GM23338 (cell line): ENCODE measurements around the gene SCUBE2. TPM values are rescaled to one million over a fixed set of nuclear protein-coding genes. Genes with fewer than 3 reads are reported as not detected.

ENCODE experiments used
- ATAC-seq: fragments of 200-7000 bp; cut with Tn5 transposase; 3 replicates; pipeline ENCODE4 v1.9.1; 2020
- DNase-seq: peaks from one replicate; pipeline ENCODE4 v3.0.0-alpha.2; 2015; ENCODE audit warnings: low spot score
- H2AFZ ChIP-seq: fragments of 200-600 bp; sonication (generic); 2 replicates; pipeline ENCODE4 v1.8.0; 2016; ENCODE audit warnings: antibody characterized with exemption, mild to moderate bottlenecking, moderate library complexity
- H3F3A ChIP-seq: fragments of 200-600 bp; sonication (generic); replicated peaks from 2 replicates; pipeline ENCODE4 v1.8.0; 2017; ENCODE audit warnings: antibody characterized with exemption, mixed run types, low read depth
- H3K27ac ChIP-seq: fragments of 200-600 bp; sonication (generic); 2 replicates; pipeline ENCODE4 v1.6.1; 2016; ENCODE audit warnings: low read depth
- H3K27me3 ChIP-seq: fragments of 200-600 bp; sonication (generic); 2 replicates; pipeline ENCODE4 v1.8.0; 2016; ENCODE audit warnings: mild to moderate bottlenecking, mixed run types, moderate library complexity; ENCODE audit not compliant: insufficient read depth
- H3K36me3 ChIP-seq: fragments of 200-600 bp; sonication (generic); 2 replicates; pipeline ENCODE4 v1.8.0; 2016; ENCODE audit warnings: mild to moderate bottlenecking; ENCODE audit not compliant: insufficient read depth
- H3K4me1 ChIP-seq: fragments of 200-600 bp; sonication (generic); 2 replicates; pipeline ENCODE4 v1.8.0; 2016; ENCODE audit warnings: mild to moderate bottlenecking, moderate library complexity; ENCODE audit not compliant: insufficient read depth
- H3K4me2 ChIP-seq: fragments of 200-600 bp; sonication (generic); 2 replicates; pipeline ENCODE4 v1.7.1; 2017; ENCODE audit warnings: mixed run types
- H3K4me3 ChIP-seq: fragments of 200-600 bp; sonication (generic); 2 replicates; pipeline ENCODE4 v1.6.1; 2016; ENCODE audit warnings: mixed run types
- H3K79me2 ChIP-seq: fragments of 200-600 bp; sonication (generic); replicated peaks from 2 replicates; pipeline ENCODE4 v1.8.0; 2017; ENCODE audit warnings: mild to moderate bottlenecking; ENCODE audit not compliant: insufficient read depth
- H3K9me2 ChIP-seq: fragments of 200-600 bp; sonication (generic); 2 replicates; pipeline ENCODE4 v1.8.0; 2017; ENCODE audit not compliant: insufficient read depth
- H4K20me1 ChIP-seq: fragments of 200-600 bp; sonication (generic); replicated peaks from 2 replicates; pipeline ENCODE4 v1.8.0; 2017; ENCODE audit warnings: mild to moderate bottlenecking; ENCODE audit not compliant: insufficient read depth
- H3K27ac Mint-ChIP-seq: 2 replicates; pipeline ENCODE4 v1.8.0; 2020; ENCODE audit warnings: inconsistent platforms, mild to moderate bottlenecking, moderate library complexity, mixed read lengths
- H3K27me3 Mint-ChIP-seq: 3 replicates; pipeline ENCODE4 v1.8.0; 2022; ENCODE audit warnings: low read depth, mild to moderate bottlenecking, moderate library complexity, mixed read lengths, inconsistent platforms; ENCODE audit not compliant: insufficient read depth, poor library complexity
- H3K36me3 Mint-ChIP-seq: 3 replicates; pipeline ENCODE4 v1.8.0; 2021; ENCODE audit warnings: low read depth, mild to moderate bottlenecking, inconsistent platforms, moderate library complexity, mixed read lengths
- H3K4me1 Mint-ChIP-seq: 3 replicates; pipeline ENCODE4 v1.8.0; 2020; ENCODE audit warnings: mild to moderate bottlenecking, inconsistent platforms, mixed read lengths
- H3K4me3 Mint-ChIP-seq: 3 replicates; pipeline ENCODE4 v1.8.0; 2021; ENCODE audit warnings: moderate library complexity, mild to moderate bottlenecking, inconsistent platforms, mixed read lengths
- H3K9me3 Mint-ChIP-seq: 3 replicates; pipeline ENCODE4 v1.8.0; 2020; ENCODE audit warnings: moderate library complexity, mild to moderate bottlenecking, inconsistent platforms, mixed read lengths
- CTCF ChIP-seq, 2 experiments: fragments of 200-600 bp in 1 of 2; sonication (generic) in 1 of 2; conservative IDR thresholded peaks; 2 replicates each; pipeline versions ENCODE4 v1.5.1 to v1.6.1; 2016 to 2017; ENCODE audit warnings: antibody characterized with exemption in 2 of 2, low read depth in 2 of 2, mild to moderate bottlenecking in 2 of 2, moderate library complexity in 1 of 2
- ETS1 ChIP-seq: IDR thresholded peaks from 2 replicates; pipeline ENCODE4 v1.6.1; 2016; ENCODE audit warnings: antibody characterized with exemption
- EZH2 ChIP-seq: fragments of 200-600 bp; sonication (generic); IDR thresholded peaks from one replicate; pipeline ENCODE4 v1.8.0; 2017; ENCODE audit warnings: antibody characterized with exemption, mild to moderate bottlenecking, low read depth; ENCODE audit not compliant: unreplicated experiment
- EZH2phosphoT487 ChIP-seq: fragments of 200-600 bp; sonication (generic); IDR thresholded peaks from one replicate; pipeline ENCODE4 v1.8.1; 2018; ENCODE audit warnings: antibody characterized with exemption; ENCODE audit not compliant: unreplicated experiment
- NANOG ChIP-seq: IDR thresholded peaks from 2 replicates; pipeline ENCODE4 v1.6.1; 2016; ENCODE audit warnings: antibody characterized with exemption, borderline replicate concordance
- POLR2AphosphoS5 ChIP-seq: IDR thresholded peaks from 2 replicates; pipeline ENCODE4 v1.6.1; 2016; ENCODE audit warnings: antibody characterized with exemption, low read depth
- STAT1 ChIP-seq: IDR thresholded peaks from one replicate; pipeline ENCODE4 v1.6.1; 2016; ENCODE audit warnings: antibody characterized with exemption; ENCODE audit not compliant: unreplicated experiment
- ZNF331 ChIP-seq: fragments of 250-450 bp; sonication (Bioruptor Pico); IDR thresholded peaks from 2 replicates; pipeline ENCODE4 v1.5.0; 2020; ENCODE audit warnings: low read depth, mild to moderate bottlenecking, moderate library complexity
- polyA plus RNA-seq: library from polyadenylated mRNA; unstranded; fragments of >200 nt; fragmentation: Nextera tagmentation; extraction: Ambion mirVana; gene quantifications from 2 replicates; pipeline ENCODE4 v1.2.1, GENCODE V29; 2016
- total RNA-seq: library from RNA; depleted of rRNA; stranded (reverse); fragments of >200 nt; shearing (Covaris generic); gene quantifications from 2 replicates; pipeline ENCODE4 v1.2.3, GENCODE V29; 2014
- TF ChIP-seq, protein P1 (sequence below): IDR thresholded peaks from one replicate; pipeline ENCODE4 v1.6.1; 2018; ENCODE audit warnings: antibody characterized with exemption; ENCODE audit not compliant: unreplicated experiment
- TF ChIP-seq, protein P2 (sequence below): fragments of 250-450 bp; sonication (Bioruptor Pico); IDR thresholded peaks from 2 replicates; pipeline ENCODE4 v1.5.0; 2020; ENCODE audit warnings: mild to moderate bottlenecking, moderate library complexity

Gene SCUBE2
- total and polyA plus RNA-seq, 2 experiments from 2014 or later: 0.47 to 0.63 TPM

DNA sequence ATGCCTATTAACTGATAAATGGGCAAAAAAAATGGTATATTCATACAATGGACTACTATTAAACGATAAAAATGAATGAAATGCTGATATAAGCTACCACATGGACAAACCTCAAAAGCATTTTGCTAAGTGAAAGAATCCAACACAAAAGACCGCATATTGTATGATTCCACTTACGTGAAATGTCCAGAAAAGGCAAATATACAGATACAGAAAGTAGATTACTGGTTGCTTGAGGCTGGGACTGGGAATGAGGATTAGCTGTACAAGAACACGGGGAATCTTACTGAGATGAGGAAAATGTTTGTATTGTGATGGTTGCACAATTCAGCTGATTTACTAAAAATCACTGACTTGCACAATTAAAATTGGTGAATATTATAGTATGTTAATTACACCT is 8.8 kb downstream of the SCUBE2 start (continued):
- TF ChIP-seq, protein P1, sequence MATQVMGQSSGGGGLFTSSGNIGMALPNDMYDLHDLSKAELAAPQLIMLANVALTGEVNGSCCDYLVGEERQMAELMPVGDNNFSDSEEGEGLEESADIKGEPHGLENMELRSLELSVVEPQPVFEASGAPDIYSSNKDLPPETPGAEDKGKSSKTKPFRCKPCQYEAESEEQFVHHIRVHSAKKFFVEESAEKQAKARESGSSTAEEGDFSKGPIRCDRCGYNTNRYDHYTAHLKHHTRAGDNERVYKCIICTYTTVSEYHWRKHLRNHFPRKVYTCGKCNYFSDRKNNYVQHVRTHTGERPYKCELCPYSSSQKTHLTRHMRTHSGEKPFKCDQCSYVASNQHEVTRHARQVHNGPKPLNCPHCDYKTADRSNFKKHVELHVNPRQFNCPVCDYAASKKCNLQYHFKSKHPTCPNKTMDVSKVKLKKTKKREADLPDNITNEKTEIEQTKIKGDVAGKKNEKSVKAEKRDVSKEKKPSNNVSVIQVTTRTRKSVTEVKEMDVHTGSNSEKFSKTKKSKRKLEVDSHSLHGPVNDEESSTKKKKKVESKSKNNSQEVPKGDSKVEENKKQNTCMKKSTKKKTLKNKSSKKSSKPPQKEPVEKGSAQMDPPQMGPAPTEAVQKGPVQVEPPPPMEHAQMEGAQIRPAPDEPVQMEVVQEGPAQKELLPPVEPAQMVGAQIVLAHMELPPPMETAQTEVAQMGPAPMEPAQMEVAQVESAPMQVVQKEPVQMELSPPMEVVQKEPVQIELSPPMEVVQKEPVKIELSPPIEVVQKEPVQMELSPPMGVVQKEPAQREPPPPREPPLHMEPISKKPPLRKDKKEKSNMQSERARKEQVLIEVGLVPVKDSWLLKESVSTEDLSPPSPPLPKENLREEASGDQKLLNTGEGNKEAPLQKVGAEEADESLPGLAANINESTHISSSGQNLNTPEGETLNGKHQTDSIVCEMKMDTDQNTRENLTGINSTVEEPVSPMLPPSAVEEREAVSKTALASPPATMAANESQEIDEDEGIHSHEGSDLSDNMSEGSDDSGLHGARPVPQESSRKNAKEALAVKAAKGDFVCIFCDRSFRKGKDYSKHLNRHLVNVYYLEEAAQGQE: no peak
- TF ChIP-seq NANOG (no peak), ETS1 (no peak), EZH2 (no peak), CTCF (conservative IDR thresholded peaks at IDR 0.05; ENCODE audit: low read depth in 2 of 2) (no peak)

DNA sequence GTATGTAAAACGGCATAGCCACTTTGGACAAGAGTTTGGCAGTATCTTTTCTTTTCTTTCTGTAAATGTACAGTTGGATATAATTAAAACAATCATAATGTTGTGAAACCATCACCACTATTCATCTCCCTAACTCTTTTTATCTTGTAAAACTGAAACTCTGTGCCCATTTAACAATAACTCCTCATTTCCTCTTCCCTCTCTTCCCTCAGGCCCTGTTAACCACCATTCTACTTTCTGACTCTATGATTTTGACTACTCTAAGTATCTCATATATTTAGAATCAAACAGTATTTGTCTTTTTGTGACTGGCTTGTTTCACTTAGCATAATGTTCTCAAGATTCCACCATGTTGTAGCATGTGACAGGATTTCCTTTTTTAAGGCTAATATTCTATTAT is 10.2 kb downstream of the SCUBE2 start:
- Histone ChIP-seq H3K36me3 (no peaks in the 10 kb centered on the region), H3K4me3 (no peak overlapping the region), H3F3A (no peaks in the 10 kb centered on the region), H3K27ac (no peak overlapping the region), H4K20me1 (no peaks in the 10 kb centered on the region), H3K79me2 (no peaks in the 10 kb centered on the region), H2AFZ (no peak overlapping the region), H3K9me2 (no peaks in the 10 kb centered on the region), H3K4me2 (no peak overlapping the region), H3K27me3 (no peaks in the 10 kb centered on the region), H3K4me1 (peaks cover 5% of the 10 kb centered on the region; the same call in 1 of the 2 replicates)
- Mint-ChIP-seq H3K27ac (no peak overlapping the region), H3K4me1 (no peaks in the 10 kb centered on the region; the same call in 2 of the 3 replicates), H3K36me3 (peaks cover 2% of the 10 kb centered on the region; the same call in 1 of the 3 replicates), H3K9me3 (peaks cover 7% of the 10 kb centered on the region; the same call in 2 of the 3 replicates), H3K4me3 (no peak overlapping the region), H3K27me3 (no peaks in the 10 kb centered on the region)
- no peak for DNase-seq
- no peak for ATAC-seq
- TF ChIP-seq STAT1 (no peak), CTCF (conservative IDR thresholded peaks at IDR 0.05; ENCODE audit: low read depth in 2 of 2) (no peak), POLR2AphosphoS5 (no peak), EZH2 (no peak), EZH2phosphoT487 (no peak), ZNF331 (CRISPR knock-in tag) (no peak)
- TF ChIP-seq, protein P2, sequence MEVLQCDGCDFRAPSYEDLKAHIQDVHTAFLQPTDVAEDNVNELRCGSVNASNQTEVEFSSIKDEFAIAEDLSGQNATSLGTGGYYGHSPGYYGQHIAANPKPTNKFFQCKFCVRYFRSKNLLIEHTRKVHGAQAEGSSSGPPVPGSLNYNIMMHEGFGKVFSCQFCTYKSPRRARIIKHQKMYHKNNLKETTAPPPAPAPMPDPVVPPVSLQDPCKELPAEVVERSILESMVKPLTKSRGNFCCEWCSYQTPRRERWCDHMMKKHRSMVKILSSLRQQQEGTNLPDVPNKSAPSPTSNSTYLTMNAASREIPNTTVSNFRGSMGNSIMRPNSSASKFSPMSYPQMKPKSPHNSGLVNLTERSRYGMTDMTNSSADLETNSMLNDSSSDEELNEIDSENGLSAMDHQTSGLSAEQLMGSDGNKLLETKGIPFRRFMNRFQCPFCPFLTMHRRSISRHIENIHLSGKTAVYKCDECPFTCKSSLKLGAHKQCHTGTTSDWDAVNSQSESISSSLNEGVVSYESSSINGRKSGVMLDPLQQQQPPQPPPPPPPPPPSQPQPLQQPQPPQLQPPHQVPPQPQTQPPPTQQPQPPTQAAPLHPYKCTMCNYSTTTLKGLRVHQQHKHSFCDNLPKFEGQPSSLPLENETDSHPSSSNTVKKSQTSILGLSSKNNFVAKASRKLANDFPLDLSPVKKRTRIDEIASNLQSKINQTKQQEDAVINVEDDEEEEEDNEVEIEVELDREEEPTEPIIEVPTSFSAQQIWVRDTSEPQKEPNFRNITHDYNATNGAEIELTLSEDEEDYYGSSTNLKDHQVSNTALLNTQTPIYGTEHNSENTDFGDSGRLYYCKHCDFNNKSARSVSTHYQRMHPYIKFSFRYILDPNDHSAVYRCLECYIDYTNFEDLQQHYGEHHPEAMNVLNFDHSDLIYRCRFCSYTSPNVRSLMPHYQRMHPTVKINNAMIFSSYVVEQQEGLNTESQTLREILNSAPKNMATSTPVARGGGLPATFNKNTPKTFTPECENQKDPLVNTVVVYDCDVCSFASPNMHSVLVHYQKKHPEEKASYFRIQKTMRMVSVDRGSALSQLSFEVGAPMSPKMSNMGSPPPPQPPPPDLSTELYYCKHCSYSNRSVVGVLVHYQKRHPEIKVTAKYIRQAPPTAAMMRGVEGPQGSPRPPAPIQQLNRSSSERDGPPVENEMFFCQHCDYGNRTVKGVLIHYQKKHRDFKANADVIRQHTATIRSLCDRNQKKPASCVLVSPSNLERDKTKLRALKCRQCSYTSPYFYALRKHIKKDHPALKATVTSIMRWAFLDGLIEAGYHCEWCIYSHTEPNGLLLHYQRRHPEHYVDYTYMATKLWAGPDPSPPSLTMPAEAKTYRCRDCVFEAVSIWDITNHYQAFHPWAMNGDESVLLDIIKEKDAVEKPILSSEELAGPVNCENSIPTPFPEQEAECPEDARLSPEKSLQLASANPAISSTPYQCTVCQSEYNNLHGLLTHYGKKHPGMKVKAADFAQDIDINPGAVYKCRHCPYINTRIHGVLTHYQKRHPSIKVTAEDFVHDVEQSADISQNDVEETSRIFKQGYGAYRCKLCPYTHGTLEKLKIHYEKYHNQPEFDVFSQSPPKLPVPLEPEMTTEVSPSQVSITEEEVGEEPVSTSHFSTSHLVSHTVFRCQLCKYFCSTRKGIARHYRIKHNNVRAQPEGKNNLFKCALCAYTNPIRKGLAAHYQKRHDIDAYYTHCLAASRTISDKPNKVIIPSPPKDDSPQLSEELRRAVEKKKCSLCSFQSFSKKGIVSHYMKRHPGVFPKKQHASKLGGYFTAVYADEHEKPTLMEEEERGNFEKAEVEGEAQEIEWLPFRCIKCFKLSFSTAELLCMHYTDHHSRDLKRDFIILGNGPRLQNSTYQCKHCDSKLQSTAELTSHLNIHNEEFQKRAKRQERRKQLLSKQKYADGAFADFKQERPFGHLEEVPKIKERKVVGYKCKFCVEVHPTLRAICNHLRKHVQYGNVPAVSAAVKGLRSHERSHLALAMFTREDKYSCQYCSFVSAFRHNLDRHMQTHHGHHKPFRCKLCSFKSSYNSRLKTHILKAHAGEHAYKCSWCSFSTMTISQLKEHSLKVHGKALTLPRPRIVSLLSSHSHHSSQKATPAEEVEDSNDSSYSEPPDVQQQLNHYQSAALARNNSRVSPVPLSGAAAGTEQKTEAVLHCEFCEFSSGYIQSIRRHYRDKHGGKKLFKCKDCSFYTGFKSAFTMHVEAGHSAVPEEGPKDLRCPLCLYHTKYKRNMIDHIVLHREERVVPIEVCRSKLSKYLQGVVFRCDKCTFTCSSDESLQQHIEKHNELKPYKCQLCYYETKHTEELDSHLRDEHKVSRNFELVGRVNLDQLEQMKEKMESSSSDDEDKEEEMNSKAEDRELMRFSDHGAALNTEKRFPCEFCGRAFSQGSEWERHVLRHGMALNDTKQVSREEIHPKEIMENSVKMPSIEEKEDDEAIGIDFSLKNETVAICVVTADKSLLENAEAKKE (CRISPR knock-in tag): no peak
